BJ (cell line): ENCODE data around the gene CRIP3. TPM values are rescaled to one million over a fixed set of nuclear protein-coding genes. Genes with fewer than 3 reads are reported as not detected.

Experiments
- CTCF ChIA-PET: fragments of 350-600 bp; formaldehyde crosslinking; extraction: SDS; loops from one replicate; lab custom pipeline; 2021; ENCODE audit warnings: antibody characterized with exemption, inconsistent platforms; lab: Yijun Ruan, JAX
- POLR2A ChIA-PET: fragments of 300-600 bp; sonication (Branson Sonifier 250); formaldehyde crosslinking; extraction: SDS; loops from one replicate; lab custom pipeline; 2021; ENCODE audit warnings: antibody characterized with exemption; lab: Charles Lee
- DNase-seq: peaks from one replicate; pipeline ENCODE4 v3.0.0-alpha.2; 2011; ENCODE audit warnings: low read depth
- H3K27me3 ChIP-seq: 2 replicates; pipeline ENCODE4 v1.6.0; 2011; ENCODE audit warnings: low read length; ENCODE audit not compliant: control insufficient read depth, insufficient read depth
- H3K36me3 ChIP-seq: 2 replicates; pipeline ENCODE4 v1.5.1; 2011; ENCODE audit warnings: low read length; ENCODE audit not compliant: control insufficient read depth, insufficient read depth
- H3K4me3 ChIP-seq: 2 replicates; pipeline ENCODE4 v1.5.1; 2011; ENCODE audit warnings: low read depth, mild to moderate bottlenecking, control low read depth, low read length
- polyA plus RNA-seq: library from polyadenylated mRNA; depleted of rRNA; stranded (reverse); fragments of >200 nt; gene quantifications from 2 replicates; pipeline ENCODE4 v1.2.3, GENCODE V29; 2011
- TF ChIP-seq, protein P1 (sequence below): IDR thresholded peaks from 2 replicates; pipeline ENCODE4 v1.5.1; 2011; ENCODE audit warnings: low read depth, mild to moderate bottlenecking, control low read depth, inconsistent platforms, low read length, moderate library complexity; ENCODE audit not compliant: insufficient read depth

The CRIP3 gene
- polyA plus RNA-seq, 1 experiment = not detected

DNA sequence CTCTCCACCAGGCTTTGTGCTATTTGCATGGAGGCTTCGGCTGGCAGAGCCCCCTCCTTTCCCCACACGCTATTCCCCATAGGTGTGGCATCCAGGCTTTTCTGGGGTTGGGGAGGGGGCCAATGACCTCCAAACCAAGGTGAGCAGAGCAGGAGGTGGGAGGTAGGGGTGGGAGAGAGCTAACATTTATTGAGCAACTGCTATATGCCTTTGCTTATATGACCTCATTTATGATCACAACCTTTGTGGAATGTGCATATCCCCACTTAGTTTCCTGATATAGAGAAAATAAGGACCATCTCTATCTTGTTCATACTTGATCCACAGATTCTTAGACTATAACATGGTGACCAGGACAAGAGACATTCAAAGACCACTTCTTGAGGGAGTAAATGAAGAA, 28.4 kb downstream of the CRIP3 start:
- no peak overlapping the region for H3K4me3 ChIP-seq
- ChIA-PET POLR2A (no interaction called here), CTCF (no interaction called here)
- no peaks in the 10 kb centered on the region for H3K36me3 ChIP-seq
- H3K27me3 ChIP-seq = peaks cover 18% of the 10 kb centered on the region
- DNase-seq = no peak
- TF ChIP-seq, protein P1, sequence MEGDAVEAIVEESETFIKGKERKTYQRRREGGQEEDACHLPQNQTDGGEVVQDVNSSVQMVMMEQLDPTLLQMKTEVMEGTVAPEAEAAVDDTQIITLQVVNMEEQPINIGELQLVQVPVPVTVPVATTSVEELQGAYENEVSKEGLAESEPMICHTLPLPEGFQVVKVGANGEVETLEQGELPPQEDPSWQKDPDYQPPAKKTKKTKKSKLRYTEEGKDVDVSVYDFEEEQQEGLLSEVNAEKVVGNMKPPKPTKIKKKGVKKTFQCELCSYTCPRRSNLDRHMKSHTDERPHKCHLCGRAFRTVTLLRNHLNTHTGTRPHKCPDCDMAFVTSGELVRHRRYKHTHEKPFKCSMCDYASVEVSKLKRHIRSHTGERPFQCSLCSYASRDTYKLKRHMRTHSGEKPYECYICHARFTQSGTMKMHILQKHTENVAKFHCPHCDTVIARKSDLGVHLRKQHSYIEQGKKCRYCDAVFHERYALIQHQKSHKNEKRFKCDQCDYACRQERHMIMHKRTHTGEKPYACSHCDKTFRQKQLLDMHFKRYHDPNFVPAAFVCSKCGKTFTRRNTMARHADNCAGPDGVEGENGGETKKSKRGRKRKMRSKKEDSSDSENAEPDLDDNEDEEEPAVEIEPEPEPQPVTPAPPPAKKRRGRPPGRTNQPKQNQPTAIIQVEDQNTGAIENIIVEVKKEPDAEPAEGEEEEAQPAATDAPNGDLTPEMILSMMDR = no peak

DNA sequence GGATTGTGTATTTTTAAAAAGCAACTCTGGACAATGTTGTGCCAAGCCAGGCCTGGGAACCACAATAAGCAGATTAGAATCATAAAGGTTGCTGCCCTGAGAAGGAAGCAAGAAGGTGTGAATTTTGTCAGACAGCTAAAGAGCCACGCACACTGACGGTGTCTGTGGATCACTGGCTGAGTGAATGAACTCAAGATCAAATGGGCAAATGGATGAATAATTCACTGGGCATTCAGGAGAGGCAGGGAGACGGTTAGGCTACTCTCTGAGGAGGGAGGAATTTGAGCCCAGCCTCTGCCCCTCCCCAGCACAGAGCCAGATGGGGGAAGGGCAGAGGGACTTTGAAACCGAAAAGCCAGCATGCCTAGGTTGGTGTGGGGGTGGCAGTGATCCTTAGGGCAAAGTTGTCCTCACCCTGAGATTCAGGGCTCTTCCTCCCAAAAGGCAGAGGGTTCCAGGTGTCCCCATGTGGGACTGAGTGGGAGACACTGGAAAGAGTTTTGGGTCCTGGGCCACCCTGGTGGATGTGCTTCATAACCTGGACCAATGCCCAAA, 30.0 kb downstream of the CRIP3 start:
- ChIA-PET CTCF (interaction anchor here (0.6 to 0.8 kb wide), 2 partner anchors 16 to 93 kb away, joined by 3 read pairs; no protein-coding TSS in a partner anchor), POLR2A (no interaction called here)

DNA sequence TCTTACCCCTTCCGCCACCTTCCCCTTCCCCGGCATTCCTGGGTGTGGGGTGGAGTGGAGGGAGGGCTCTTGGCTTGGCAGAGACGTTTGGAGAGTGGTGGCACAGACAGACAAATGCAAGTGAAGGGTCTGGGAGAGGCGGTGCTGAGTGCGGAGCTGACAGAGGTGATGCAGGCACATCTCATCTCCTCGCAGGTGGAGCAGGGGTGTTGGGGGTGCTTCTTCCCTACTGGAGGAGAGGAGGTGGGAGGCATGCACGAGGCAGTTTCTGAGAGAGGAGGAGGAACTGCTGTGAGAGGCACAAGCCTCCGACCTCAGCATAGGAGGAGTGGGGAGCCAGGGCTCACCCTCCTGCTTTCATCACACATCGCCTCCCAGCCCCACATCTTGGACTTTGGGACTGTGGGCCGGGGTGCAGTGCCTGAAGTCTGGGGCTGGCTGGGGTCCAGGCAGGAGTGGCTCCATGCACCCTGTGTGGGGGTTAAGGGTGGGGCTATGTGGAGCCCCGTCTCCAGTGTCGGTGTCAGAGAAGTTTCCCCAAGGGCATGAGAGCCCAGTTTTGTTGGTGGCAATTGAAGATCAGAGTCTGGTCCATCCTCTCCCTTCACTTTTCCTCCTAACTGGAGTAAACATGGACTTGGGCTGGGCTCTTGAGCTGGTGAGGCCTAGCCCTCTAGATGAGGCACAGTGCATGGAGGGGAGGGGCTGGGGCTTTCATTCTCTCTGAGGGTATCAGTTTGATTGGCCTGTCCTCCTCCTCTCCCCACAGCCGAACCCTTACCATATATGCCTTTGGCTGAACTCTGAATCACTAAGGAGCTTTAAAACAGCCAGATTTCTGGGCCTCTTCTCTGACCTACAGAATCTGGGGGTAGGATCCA, 30.7 kb downstream of the CRIP3 start:
- no peak for DNase-seq
- CTCF ChIA-PET = interaction anchor here (0.6 to 1.4 kb wide), 3 partner anchors 14 to 93 kb away, joined by 3 to 7 read pairs (median 3); no protein-coding TSS in a partner anchor
- TF ChIP-seq, protein P1 = no peak

More for the DNA sequence above, 30.0 kb downstream of the CRIP3 start:
- TF ChIP-seq, protein P1 = no peak
- no peaks in the 10 kb centered on the region for H3K36me3 ChIP-seq
- no peak for DNase-seq
- H3K27me3 ChIP-seq = peaks cover 29% of the 10 kb centered on the region
- no peak overlapping the region for H3K4me3 ChIP-seq

DNA sequence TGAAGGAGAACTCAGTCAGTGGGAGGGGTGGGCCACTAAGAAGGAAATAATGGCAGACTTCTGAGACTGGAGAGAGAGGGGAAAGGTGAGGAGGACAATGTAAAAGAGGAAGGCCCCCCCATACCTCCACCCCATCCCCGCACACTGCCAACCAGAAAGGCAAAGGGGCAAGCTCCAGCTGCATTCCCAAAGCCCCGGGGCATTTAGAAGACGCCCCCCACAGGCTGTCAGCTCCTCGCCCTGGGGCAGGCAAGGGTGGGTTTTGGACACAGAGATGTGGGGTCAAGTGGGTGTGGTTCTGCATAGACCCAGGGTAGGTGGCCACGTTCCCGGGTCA, 31.4 kb downstream of the CRIP3 start:
- Histone ChIP-seq H3K27me3 (peaks cover 37% of the 10 kb centered on the region), H3K4me3 (no peak overlapping the region), H3K36me3 (no peaks in the 10 kb centered on the region)
- no peak for DNase-seq
- ChIA-PET POLR2A (no interaction called here), CTCF (interaction anchor here (1.4 kb wide), 2 partner anchors 9 to 14 kb away, joined by 3 to 7 read pairs; no protein-coding TSS in a partner anchor)
- TF ChIP-seq, protein P1 = no peak

More for the DNA sequence above, 30.7 kb downstream of the CRIP3 start:
- Histone ChIP-seq H3K4me3 (no peak overlapping the region), H3K36me3 (no peaks in the 10 kb centered on the region), H3K27me3 (peaks cover 35% of the 10 kb centered on the region)
- POLR2A ChIA-PET = no interaction called here
